Calu3 (cell line): ENCODE results near the gene SNRNP25. TPM values are rescaled to one million over a fixed set of nuclear protein-coding genes. Genes with fewer than 3 reads are reported as not detected.

ENCODE experiments used
- BruUV-seq: library from RNA; stranded (reverse); fragments of 400-500 nt; replicated peaks from 2 replicates; lab custom pipeline; 2021; lab: Mats Ljungman, UMichigan
- CTCF ChIA-PET: fragments of 300-600 bp; sonication (Branson Sonifier 250); formaldehyde crosslinking; loops from one replicate; lab custom pipeline; 2022; ENCODE audit warnings: antibody characterized with exemption; lab: Charles Lee
- DNase-seq: peaks from one replicate; pipeline ENCODE4 v3.0.0; 2022
- H3K27ac Mint-ChIP-seq: one replicate; pipeline ENCODE4 v1.8.0; 2022; ENCODE audit warnings: mixed read lengths; ENCODE audit not compliant: unreplicated experiment
- H3K27me3 Mint-ChIP-seq: one replicate; pipeline ENCODE4 v1.8.0; 2022; ENCODE audit warnings: mixed read lengths; ENCODE audit not compliant: unreplicated experiment
- H3K36me3 Mint-ChIP-seq: one replicate; pipeline ENCODE4 v1.8.0; 2022; ENCODE audit warnings: mild to moderate bottlenecking, moderate library complexity, mixed read lengths; ENCODE audit not compliant: insufficient read depth, unreplicated experiment
- H3K4me1 Mint-ChIP-seq: one replicate; pipeline ENCODE4 v1.8.0; 2022; ENCODE audit warnings: mild to moderate bottlenecking, low read depth, mixed read lengths; ENCODE audit not compliant: unreplicated experiment
- H3K4me3 Mint-ChIP-seq: one replicate; pipeline ENCODE4 v1.8.0; 2022; ENCODE audit warnings: mild to moderate bottlenecking, low read depth, moderate library complexity, mixed read lengths; ENCODE audit not compliant: unreplicated experiment
- H3K9me3 Mint-ChIP-seq: one replicate; pipeline ENCODE4 v1.8.0; 2022; ENCODE audit warnings: low read depth, mixed read lengths; ENCODE audit not compliant: unreplicated experiment
- intact Hi-C: fragments of 100-400 bp; cut with micrococcal nuclease; formaldehyde crosslinking; loops from one replicate; pipeline ENCODE4 v1.10.0; 2022; ENCODE audit not compliant: unreplicated experiment
- total RNA-seq: library from RNA; stranded (reverse); gene quantifications from 2 replicates; pipeline ENCODE4 v1.2.3, GENCODE V29; 2022
- TF ChIP-seq, protein P1 (sequence below): fragments of 200-600 bp; IDR thresholded peaks from one replicate; pipeline ENCODE4 v1.8.0; 2022; ENCODE audit warnings: antibody characterized with exemption; ENCODE audit not compliant: unreplicated experiment

The SNRNP25 gene
- total RNA-seq, 1 experiment from 2014 or later = 38.7 TPM

DNA sequence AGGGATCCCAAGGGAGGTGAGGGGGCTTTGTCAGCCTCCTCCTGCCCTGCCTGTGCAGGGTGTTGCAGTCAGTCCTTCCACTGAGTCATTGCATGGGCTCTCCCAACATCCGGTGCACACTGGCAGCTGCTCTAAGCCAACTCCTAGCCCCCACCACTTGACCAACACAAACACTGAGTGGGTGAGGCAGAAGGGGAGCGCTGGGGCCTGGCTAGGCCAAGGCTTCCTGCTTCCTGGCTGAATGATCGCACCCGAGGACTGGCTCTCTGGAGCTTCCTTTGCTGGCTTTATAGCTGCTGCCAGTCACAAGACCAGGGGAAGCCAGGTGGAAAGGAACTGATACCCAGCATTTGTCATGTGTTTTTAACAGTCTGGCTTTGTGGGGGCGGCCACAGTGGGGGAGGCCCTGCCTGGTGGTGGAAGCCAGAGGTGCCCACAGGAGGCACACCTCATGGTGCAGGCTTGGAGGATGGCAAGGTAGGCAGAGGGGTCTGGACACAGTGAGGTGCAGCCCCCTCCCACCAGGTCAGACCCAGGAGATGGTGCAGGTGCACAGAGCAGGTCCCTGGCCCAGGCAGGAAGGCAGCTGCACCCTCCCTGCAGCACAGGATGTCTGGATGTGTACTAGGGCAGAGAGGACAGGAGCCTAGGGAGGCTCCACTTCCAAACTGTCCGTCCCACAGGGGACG lies 31.2 kb downstream of the SNRNP25 start:
- CTCF ChIA-PET = interaction anchor here (0.6 to 1.9 kb wide), 4 partner anchors 12 to 42 kb away, joined by 3 to 9 read pairs (median 3); partner anchors contain the start of genes POLR3K, RHBDF1 and SNRNP25
- peak; percentile 48 for DNase-seq
- no peak overlapping the region for H3K4me3 Mint-ChIP-seq
- peaks cover 68% of the 10 kb centered on the region for H3K36me3 Mint-ChIP-seq
- intact Hi-C loops = no loop called here
- H3K27me3 Mint-ChIP-seq = no peaks in the 10 kb centered on the region
- TF ChIP-seq, protein P1, sequence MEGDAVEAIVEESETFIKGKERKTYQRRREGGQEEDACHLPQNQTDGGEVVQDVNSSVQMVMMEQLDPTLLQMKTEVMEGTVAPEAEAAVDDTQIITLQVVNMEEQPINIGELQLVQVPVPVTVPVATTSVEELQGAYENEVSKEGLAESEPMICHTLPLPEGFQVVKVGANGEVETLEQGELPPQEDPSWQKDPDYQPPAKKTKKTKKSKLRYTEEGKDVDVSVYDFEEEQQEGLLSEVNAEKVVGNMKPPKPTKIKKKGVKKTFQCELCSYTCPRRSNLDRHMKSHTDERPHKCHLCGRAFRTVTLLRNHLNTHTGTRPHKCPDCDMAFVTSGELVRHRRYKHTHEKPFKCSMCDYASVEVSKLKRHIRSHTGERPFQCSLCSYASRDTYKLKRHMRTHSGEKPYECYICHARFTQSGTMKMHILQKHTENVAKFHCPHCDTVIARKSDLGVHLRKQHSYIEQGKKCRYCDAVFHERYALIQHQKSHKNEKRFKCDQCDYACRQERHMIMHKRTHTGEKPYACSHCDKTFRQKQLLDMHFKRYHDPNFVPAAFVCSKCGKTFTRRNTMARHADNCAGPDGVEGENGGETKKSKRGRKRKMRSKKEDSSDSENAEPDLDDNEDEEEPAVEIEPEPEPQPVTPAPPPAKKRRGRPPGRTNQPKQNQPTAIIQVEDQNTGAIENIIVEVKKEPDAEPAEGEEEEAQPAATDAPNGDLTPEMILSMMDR = no peak
- H3K9me3 Mint-ChIP-seq = no peaks in the 10 kb centered on the region
- peak overlapping the region; percentile 21 for H3K27ac Mint-ChIP-seq
- H3K4me1 Mint-ChIP-seq = peaks cover 18% of the 10 kb centered on the region
- BruUV-seq = no TSS peak

GRCh38 chr16:85407-85782 lies 31.8 kb downstream of the SNRNP25 start:
- H3K27ac Mint-ChIP-seq = no peak overlapping the region
- TF ChIP-seq, protein P1 = no peak
- H3K4me3 Mint-ChIP-seq = no peak overlapping the region
- H3K9me3 Mint-ChIP-seq = no peaks in the 10 kb centered on the region
- peaks cover 18% of the 10 kb centered on the region for H3K4me1 Mint-ChIP-seq
- intact Hi-C loops = no loop called here
- H3K36me3 Mint-ChIP-seq = peaks cover 68% of the 10 kb centered on the region
- CTCF ChIA-PET = interaction anchor here (1.1 to 1.3 kb wide), 2 partner anchors 12 to 32 kb away, joined by 3 read pairs; partner anchors contain the start of genes POLR3K and SNRNP25
- DNase-seq = no peak
- no peaks in the 10 kb centered on the region for H3K27me3 Mint-ChIP-seq
- BruUV-seq = no TSS peak

DNA sequence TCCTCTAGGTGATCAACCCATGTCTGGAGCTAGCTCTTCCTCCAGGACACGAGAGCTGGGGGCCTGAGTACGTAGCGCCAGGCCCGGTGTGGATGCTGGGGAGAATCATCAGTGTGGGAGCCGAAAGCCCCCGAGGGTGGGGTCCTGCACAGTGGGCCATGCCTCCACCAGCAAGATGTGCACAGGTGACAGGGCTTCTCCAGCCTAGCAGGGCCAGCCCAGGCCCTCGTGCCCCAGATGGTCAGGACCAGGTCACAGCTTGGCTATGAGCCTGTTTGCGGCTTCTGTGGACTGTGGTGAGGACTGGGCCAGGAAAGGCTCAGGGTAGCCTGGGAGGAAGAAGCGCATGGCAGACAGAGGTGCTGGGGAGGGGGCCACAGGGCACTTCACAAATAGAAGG lies 32.2 kb downstream of the SNRNP25 start:
- Mint-ChIP-seq H3K36me3 (peaks cover 68% of the 10 kb centered on the region), H3K27me3 (no peaks in the 10 kb centered on the region), H3K27ac (no peak overlapping the region), H3K4me3 (no peak overlapping the region), H3K9me3 (no peaks in the 10 kb centered on the region), H3K4me1 (peaks cover 18% of the 10 kb centered on the region)
- TF ChIP-seq, protein P1 = no peak
- intact Hi-C loops = no loop called here
- DNase-seq = no peak
- TSS peak; percentile 26 for BruUV-seq
- CTCF ChIA-PET = interaction anchor here (1.1 kb wide), 1 partner anchor 11 kb away, joined by 3 read pairs; no protein-coding TSS in a partner anchor

DNA sequence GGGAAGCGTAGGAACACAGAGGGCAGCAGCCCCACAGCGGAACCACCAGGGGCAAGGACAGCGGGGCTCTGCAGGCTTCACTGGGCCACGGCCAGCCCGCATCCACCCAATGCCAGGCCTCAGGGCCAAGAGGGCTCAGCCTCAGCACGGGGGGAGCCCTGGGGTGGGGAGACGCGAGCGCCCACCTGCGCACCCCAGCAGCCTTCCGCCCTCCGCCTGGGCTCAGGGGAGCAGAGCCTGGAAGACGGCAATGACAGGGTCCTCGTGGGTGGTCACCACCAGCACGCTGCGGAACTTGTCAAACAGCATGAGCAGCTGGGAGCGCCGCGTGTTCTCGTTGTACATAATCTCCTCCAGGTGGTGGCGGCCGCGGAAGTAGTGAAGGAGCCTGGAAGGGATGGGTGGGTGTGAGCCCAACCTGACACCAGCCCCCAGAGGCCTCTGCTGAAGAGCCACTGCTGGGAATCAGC lies 32.9 kb downstream of the SNRNP25 start:
- no peak overlapping the region for H3K4me3 Mint-ChIP-seq
- no peak overlapping the region for H3K27ac Mint-ChIP-seq
- peaks cover 18% of the 10 kb centered on the region for H3K4me1 Mint-ChIP-seq
- CTCF ChIA-PET = no interaction called here
- H3K27me3 Mint-ChIP-seq = no peaks in the 10 kb centered on the region
- no peaks in the 10 kb centered on the region for H3K9me3 Mint-ChIP-seq
- intact Hi-C loops = no loop called here
- H3K36me3 Mint-ChIP-seq = peaks cover 71% of the 10 kb centered on the region
- no TSS peak for BruUV-seq
- DNase-seq = no peak
- TF ChIP-seq, protein P1 = no peak
